Colonic mucosa (tissue), 4 donors: ENCODE data around the gene PTPRN2. TPM values are rescaled to one million over a fixed set of nuclear protein-coding genes. Genes with fewer than 3 reads are reported as not detected.

Experiments used
- DNase-seq: peaks from one replicate; pipeline ENCODE4 v3.0.0-alpha.2; 2020
- H3K27ac ChIP-seq: fragments of 200-600 bp; one replicate; pipeline ENCODE4 v1.8.0; 2021
- H3K27me3 ChIP-seq: fragments of 200-600 bp; one replicate; pipeline ENCODE4 v1.8.0; 2021
- H3K36me3 ChIP-seq: fragments of 200-600 bp; one replicate; pipeline ENCODE4 v1.8.0; 2021
- H3K4me1 ChIP-seq: fragments of 200-600 bp; one replicate; pipeline ENCODE4 v1.8.0; 2021; ENCODE audit warnings: mild to moderate bottlenecking
- H3K4me3 ChIP-seq: fragments of 200-600 bp; one replicate; pipeline ENCODE4 v1.8.0; 2021
- H3K9ac ChIP-seq, 2 donors: one replicate each; pipeline ENCODE4 v1.7.0; 2013; ENCODE audit warnings: control low read depth in 2 of 2, low read depth in 2 of 2, low read length in 2 of 2
- H3K9me3 ChIP-seq: fragments of 200-600 bp; one replicate; pipeline ENCODE4 v1.8.0; 2021
- intact Hi-C: fragments of 100-400 bp; cut with DNase I; formaldehyde crosslinking; loops from one replicate; pipeline ENCODE4 v1.14.1; 2022
- total RNA-seq, 2 donors: library from RNA; stranded (reverse); fragmentation: NEBNext Ultra II Directional in 1 of 2; extraction: Animal tissue kit (Norgen Biotek cat#: 25700) in 1 of 2; gene quantifications; one replicate each; pipeline ENCODE4 v1.2.1, GENCODE V29; 2021
- TF ChIP-seq, protein P1 (sequence below): fragments of 200-600 bp; IDR thresholded peaks from one replicate; pipeline ENCODE4 v1.8.0; 2022; ENCODE audit warnings: antibody characterized with exemption, mild to moderate bottlenecking
- donor health status: healthy.
- donor health status: DM: no; HTN: no; CAD: no.
- donor health status: DM: no; HTN: no; CAD: no.

PTPRN2 gene
- total RNA-seq, 2 donors from 2014 or later = 14.7 to 21.6 TPM

DNA sequence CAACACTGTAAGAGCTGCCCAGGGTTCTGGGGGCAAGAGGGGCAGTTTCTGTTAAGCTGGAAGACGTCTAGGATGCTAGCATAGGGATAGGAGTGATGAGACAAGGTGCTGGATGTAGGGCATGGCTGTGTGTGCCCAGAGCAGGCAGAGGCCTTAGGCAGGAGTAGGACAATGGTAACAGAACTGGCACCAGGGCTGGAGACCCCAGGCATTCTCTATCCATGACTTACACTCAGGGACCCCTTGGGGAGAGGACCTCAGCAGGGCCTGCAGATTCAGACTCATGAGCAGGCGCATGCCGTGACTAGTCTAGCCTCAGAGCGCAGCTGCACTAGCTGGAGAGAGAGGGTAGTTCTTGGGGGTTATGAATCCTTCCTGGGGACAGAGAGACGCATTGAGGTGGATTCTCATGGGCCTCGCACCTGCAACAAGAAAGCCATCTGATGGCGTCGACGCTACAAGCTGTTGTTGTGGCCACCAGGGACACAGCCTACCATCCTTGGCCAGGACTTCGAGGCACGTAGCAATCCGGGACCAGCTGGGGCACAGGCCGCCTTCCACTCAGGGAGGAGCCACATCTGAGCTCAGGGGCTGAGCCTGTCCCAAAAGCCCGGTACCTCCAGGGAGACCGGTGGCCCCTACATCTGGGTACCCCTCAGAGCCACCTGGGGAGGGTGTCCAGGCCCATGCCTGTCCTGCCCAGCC is 474.1 kb downstream of the PTPRN2 start:
- H3K9ac ChIP-seq = no peak overlapping the region
- H3K4me1 ChIP-seq = no peaks in the 10 kb centered on the region
- H3K36me3 ChIP-seq = no peaks in the 10 kb centered on the region
- H3K27ac ChIP-seq = no peak overlapping the region
- no peaks in the 10 kb centered on the region for H3K27me3 ChIP-seq
- TF ChIP-seq, protein P1, sequence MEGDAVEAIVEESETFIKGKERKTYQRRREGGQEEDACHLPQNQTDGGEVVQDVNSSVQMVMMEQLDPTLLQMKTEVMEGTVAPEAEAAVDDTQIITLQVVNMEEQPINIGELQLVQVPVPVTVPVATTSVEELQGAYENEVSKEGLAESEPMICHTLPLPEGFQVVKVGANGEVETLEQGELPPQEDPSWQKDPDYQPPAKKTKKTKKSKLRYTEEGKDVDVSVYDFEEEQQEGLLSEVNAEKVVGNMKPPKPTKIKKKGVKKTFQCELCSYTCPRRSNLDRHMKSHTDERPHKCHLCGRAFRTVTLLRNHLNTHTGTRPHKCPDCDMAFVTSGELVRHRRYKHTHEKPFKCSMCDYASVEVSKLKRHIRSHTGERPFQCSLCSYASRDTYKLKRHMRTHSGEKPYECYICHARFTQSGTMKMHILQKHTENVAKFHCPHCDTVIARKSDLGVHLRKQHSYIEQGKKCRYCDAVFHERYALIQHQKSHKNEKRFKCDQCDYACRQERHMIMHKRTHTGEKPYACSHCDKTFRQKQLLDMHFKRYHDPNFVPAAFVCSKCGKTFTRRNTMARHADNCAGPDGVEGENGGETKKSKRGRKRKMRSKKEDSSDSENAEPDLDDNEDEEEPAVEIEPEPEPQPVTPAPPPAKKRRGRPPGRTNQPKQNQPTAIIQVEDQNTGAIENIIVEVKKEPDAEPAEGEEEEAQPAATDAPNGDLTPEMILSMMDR = no peak
- no peak for DNase-seq
- H3K9me3 ChIP-seq = no peaks in the 10 kb centered on the region
- H3K4me3 ChIP-seq = no peak overlapping the region
- intact Hi-C loops = no loop called here

DNA sequence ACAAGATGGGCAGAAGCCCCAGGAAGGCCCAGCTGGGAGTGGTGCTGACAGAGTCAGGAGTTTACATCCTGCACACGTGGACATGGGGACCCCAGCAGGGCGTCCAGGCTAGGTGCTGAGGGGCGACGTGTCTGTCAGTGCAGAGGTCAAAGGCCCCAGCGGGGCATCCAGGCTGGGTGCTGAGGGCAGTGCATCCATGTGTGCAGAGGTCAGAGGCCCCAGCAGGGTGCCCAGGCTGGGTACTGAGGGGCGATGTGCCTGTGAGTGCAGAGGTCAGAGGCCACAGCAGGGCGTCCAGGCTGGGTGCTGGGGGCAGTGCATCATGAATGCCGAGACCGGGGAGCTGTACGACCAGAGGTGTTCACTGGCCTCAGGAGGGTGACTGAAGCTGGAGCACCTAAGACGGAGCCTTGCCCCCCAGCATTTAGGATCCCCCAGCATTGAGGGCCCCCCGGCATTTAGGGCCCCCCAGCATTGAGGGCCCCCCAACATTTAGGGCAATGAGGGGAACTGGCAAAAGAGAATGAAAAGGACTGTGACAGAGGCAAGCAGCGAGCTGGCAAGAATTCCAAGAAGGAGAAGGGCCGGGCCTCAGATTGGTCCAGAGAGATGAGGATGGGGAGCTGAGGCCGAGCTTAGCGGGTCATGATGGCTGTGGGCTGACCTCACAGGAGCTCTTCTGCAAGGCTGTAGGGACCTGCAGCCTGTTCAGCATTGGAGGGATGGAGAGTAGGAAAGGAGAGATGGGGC is 474.9 kb downstream of the PTPRN2 start:
- no peaks in the 10 kb centered on the region for H3K27me3 ChIP-seq
- TF ChIP-seq, protein P1 = no peak
- no peaks in the 10 kb centered on the region for H3K9me3 ChIP-seq
- H3K36me3 ChIP-seq = no peaks in the 10 kb centered on the region
- H3K4me1 ChIP-seq = no peaks in the 10 kb centered on the region
- DNase-seq = no peak
- intact Hi-C loops = no loop called here
- H3K27ac ChIP-seq = no peak overlapping the region
- no peak overlapping the region for H3K9ac ChIP-seq
- no peak overlapping the region for H3K4me3 ChIP-seq

DNA sequence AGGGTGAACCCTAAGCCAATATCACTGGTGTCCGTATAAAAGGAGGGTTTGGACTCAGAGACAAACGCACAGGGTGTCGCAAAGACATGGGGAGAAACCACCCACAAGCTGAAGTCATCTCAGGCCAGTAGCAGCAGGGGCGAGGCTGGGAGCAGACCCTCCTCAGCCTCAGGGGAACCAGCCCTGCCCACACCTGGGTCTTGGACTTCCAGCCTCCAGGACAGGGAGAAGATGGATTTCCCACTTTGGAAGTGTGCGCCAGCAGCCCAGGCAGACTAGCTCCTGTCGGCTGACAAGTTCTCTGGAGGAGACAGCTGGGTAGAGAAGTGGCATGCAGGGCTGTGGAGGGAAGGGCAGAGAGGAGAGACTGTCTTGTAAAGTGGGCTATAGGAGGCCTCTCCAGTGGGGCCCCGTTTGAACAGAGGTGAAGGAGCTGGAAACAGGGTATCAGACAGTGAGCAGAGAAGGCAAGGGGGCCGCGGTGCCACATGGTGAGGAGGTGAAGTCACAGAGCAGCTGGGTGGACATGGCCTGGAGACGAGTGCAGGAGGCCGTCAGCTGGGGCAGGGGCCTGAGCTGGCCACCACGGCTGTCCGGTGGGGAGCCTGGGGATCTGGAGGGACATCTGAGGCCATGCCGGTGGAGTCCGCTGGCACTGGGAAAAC is 475.6 kb downstream of the PTPRN2 start:
- H3K4me1 ChIP-seq = no peaks in the 10 kb centered on the region
- no peak overlapping the region for H3K27ac ChIP-seq
- no peak overlapping the region for H3K4me3 ChIP-seq
- no peak for DNase-seq
- H3K9me3 ChIP-seq = no peaks in the 10 kb centered on the region
- no peaks in the 10 kb centered on the region for H3K36me3 ChIP-seq
- no peaks in the 10 kb centered on the region for H3K27me3 ChIP-seq
- intact Hi-C loops = no loop called here
- TF ChIP-seq, protein P1 = no peak
- no peak overlapping the region for H3K9ac ChIP-seq

DNA sequence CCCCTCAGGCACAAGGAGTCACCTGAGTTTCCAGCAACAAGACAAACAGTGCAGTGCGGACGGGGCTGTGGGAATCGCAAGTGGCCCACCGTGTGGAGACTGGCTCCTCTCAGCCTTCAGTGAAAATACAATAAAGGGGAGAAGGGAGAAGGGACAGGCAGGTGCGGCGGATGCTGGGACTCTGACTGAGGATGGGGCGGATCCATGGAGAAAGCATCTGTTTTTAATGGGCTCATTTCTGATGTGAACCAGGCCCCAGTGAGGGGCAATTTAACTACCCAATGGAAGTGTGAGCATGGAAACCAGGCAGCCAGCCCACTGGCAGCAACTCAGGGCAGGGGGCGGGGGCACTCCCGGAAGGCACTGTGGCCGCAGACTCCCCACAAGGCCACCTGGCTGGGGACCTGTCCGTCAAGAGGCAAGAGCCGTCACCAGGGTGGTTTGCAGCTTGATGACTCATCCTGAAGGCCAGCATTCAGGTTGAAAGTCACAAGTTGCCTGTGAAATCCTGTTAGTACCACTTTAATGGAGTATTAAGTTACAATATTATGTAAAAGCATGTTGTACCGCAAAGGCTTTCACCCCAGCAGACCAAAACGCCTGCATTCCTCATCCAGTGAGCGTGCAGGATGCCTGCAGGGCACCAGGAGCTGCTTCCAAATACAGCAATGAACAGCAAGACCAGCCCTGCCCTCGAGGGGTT is 476.4 kb downstream of the PTPRN2 start:
- Histone ChIP-seq H3K9me3 (no peaks in the 10 kb centered on the region), H3K27me3 (no peaks in the 10 kb centered on the region), H3K4me1 (no peaks in the 10 kb centered on the region), H3K4me3 (no peak overlapping the region), H3K9ac (no peak overlapping the region), H3K27ac (no peak overlapping the region), H3K36me3 (no peaks in the 10 kb centered on the region)
- no peak for DNase-seq
- TF ChIP-seq, protein P1 = no peak
- intact Hi-C loops = no loop called here

DNA sequence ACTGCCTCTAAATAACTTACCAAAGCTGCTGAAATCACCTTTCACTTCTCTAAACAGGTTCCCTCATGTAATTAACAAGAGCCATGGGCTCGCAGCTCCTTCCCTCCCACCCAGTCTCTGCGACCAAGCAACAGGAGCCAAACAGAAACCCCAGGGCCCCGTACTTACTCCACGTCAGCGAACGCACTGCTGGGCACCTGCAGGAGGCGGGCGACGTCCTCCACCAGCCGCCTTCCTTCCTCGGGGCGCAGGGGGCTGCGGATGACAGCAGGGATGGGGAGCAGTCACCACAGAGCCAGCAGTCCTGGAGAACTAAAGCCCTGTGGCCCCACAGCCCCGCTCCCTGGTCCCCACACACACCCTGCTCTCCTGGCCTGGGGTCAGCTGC is 477.0 kb downstream of the PTPRN2 start:
- Histone ChIP-seq H3K9ac (no peak overlapping the region), H3K4me3 (no peak overlapping the region), H3K36me3 (no peaks in the 10 kb centered on the region), H3K27me3 (no peaks in the 10 kb centered on the region), H3K27ac (no peak overlapping the region), H3K9me3 (no peaks in the 10 kb centered on the region), H3K4me1 (no peaks in the 10 kb centered on the region)
- intact Hi-C loops = no loop called here
- TF ChIP-seq, protein P1 = no peak
- DNase-seq = no peak
